Measurements from ENCODE around the gene SMIM13. TPM values are rescaled to one million over a fixed set of nuclear protein-coding genes. Genes with fewer than 3 reads are reported as not detected.

SMIM13 gene
- total and polyA plus RNA-seq, 2 of the 4 experiments (the other 2 are of a cell fraction) = 5.4 to 10.0 TPM

- no peak for TF ChIP-seq MAFK (IDR thresholded peaks at IDR 0.05; ENCODE audit: low read depth, low read length)
- TF ChIP-seq FOS (IDR thresholded peaks at IDR 0.05; ENCODE audit: low read depth, low read length) = no peak
These were observed 55.9 kb downstream of the SMIM13 start (continued) for GRCh38 chr6:11149551-11149950.

GRCh38 chr6:11151488-11151887 lies 57.9 kb downstream of the SMIM13 start:
- no peaks in the 10 kb centered on the region for H3K27me3 ChIP-seq (ENCODE audit: control insufficient read depth, insufficient read depth, low read length)
- no peak overlapping the region for H2BK120ac ChIP-seq (ENCODE audit: low read depth, low read length)
- no peak overlapping the region for H2BK15ac ChIP-seq (ENCODE audit: low read depth, low read length)
- no peak for TF ChIP-seq NFE2L2 (IDR thresholded peaks at IDR 0.05; ENCODE audit: low read depth, low read length)
- TF ChIP-seq FOS (IDR thresholded peaks at IDR 0.05; ENCODE audit: low read depth, low read length) = no peak
- no peak for TF ChIP-seq MAFK (IDR thresholded peaks at IDR 0.05; ENCODE audit: low read depth, low read length)
- no peak for TF ChIP-seq POLR2A (IDR thresholded peaks at IDR 0.05; ENCODE audit: low read depth, low read length)
- TF ChIP-seq ELK1 (IDR thresholded peaks at IDR 0.05; ENCODE audit: borderline replicate concordance, low read depth, low read length) = no peak
- TF ChIP-seq MAZ (IDR thresholded peaks at IDR 0.05; ENCODE audit: borderline replicate concordance, low read depth, low read length) = no peak
- TF ChIP-seq, protein P1, sequence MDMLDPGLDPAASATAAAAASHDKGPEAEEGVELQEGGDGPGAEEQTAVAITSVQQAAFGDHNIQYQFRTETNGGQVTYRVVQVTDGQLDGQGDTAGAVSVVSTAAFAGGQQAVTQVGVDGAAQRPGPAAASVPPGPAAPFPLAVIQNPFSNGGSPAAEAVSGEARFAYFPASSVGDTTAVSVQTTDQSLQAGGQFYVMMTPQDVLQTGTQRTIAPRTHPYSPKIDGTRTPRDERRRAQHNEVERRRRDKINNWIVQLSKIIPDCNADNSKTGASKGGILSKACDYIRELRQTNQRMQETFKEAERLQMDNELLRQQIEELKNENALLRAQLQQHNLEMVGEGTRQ (IDR thresholded peaks at IDR 0.05; ENCODE audit: low read depth, low read length) = no peak
- in situ Hi-C loops (cut with MboI; ENCODE audit: low sequenced_read_pairs) = no loop called here
- no peak overlapping the region for H2BK5ac ChIP-seq (ENCODE audit: low read depth, low read length, poor library complexity, severe bottlenecking)
- BruUV-seq (replicated peaks) = no TSS peak
- ChIA-PET POLR2A (ENCODE audit: unreplicated experiment) (no interaction called here), CTCF (interaction anchor here (0.5 kb wide), 1 partner anchor 40 kb away, joined by 4 read pairs; the partner anchor contains the start of gene ERVFRD-1)
- no peak overlapping the region for H3K14ac ChIP-seq (replicated peaks; ENCODE audit: low read depth, low read length)
- H3K56ac ChIP-seq (ENCODE audit: extremely low read depth, insufficient read depth, low read length) = no peak overlapping the region
- ATAC-seq (ENCODE audit: low read depth) = no peak
- no peak overlapping the region for H3K27ac ChIP-seq (ENCODE audit: insufficient read depth, low read length)
- no peak for DNase-seq
- no peaks in the 10 kb centered on the region for H3K79me1 ChIP-seq (ENCODE audit: low read depth in 1 of 2, low read length in 2 of 2)
- dilution Hi-C loops (cut with HindIII; ENCODE audit: low sequenced_read_pairs, unreplicated experiment) = no loop called here
- no peak overlapping the region for H3K18ac ChIP-seq (ENCODE audit: low read depth, low read length)
- no peak overlapping the region for H4K5ac ChIP-seq (ENCODE audit: low read depth, low read length)
- H3K9me1 ChIP-seq (ENCODE audit: insufficient read depth, low read length) = no peaks in the 10 kb centered on the region
- H3K23ac ChIP-seq (ENCODE audit: low read depth, low read length) = no peak overlapping the region
- peaks cover 3% of the 10 kb centered on the region for H3K4me1 ChIP-seq (ENCODE audit: control insufficient read depth, insufficient read depth, low read length)
- no peak overlapping the region for H3K4me3 ChIP-seq (ENCODE audit: insufficient read depth, low read depth, low read length)
- no peak overlapping the region for H3K9ac ChIP-seq (ENCODE audit: low read depth, low read length)
- no peak overlapping the region for H4K91ac ChIP-seq (ENCODE audit: insufficient read depth, low read depth, low read length)
- H3K4me2 ChIP-seq (ENCODE audit: low read depth, low read length) = no peak overlapping the region
- H2AFZ ChIP-seq (replicated peaks; ENCODE audit: low read length, poor library complexity) = no peak overlapping the region
- H4K20me1 ChIP-seq (ENCODE audit: insufficient read depth, low read length) = no peaks in the 10 kb centered on the region
- no CpG with 5 or more reads among the region's 1 CpG for WGBS, 2 experiments (ENCODE audit: extremely low coverage in 2 of 2, insufficient read length in 1 of 2)
- H2BK20ac ChIP-seq (ENCODE audit: low read depth, low read length) = no peak overlapping the region
- no peaks in the 10 kb centered on the region for H3K36me3 ChIP-seq (ENCODE audit: control insufficient read depth, insufficient read depth, low read length)
- no peak overlapping the region for H4K8ac ChIP-seq (ENCODE audit: low read depth in 2 of 2, low read length in 2 of 2)
- no peaks in the 10 kb centered on the region for H3K9me3 ChIP-seq (ENCODE audit: control insufficient read depth, insufficient read depth, low read length)
- no peak overlapping the region for H3K4ac ChIP-seq (ENCODE audit: low read depth, low read length)
- intact Hi-C loops (cut with micrococcal nuclease) = no loop called here
- no peak overlapping the region for H2AK9ac ChIP-seq (replicated peaks; ENCODE audit: low read depth, low read length, poor library complexity)
- no peak overlapping the region for H2AK5ac ChIP-seq (ENCODE audit: low read depth, low read length)
